Esophagus squamous epithelium (tissue), 5 donors: ENCODE data around the gene ITIH5. TPM values are rescaled to one million over a fixed set of nuclear protein-coding genes. Genes with fewer than 3 reads are reported as not detected.

ENCODE experiments used
- DNase-seq: peaks from one replicate; lab custom pipeline; 2025; lab: John Stamatoyannopoulos, UW
- H3K27ac ChIP-seq, 4 donors: fragments of 200-600 bp; sonication (generic); one replicate each; pipeline ENCODE4 v1.5.1; 2016 to 2019; ENCODE audit warnings: mild to moderate bottlenecking in 1 of 4
- H3K27me3 ChIP-seq, 4 donors: fragments of 200-600 bp; sonication (generic); 1 replicate in 3 of 4; 2 replicates in 1 of 4; pipeline versions ENCODE4 v1.5.1 to v1.6.0; 2017 to 2021; ENCODE audit warnings: antibody characterized with exemption in 1 of 4
- H3K36me3 ChIP-seq, 3 donors: fragments of 200-600 bp; sonication (generic); one replicate each; pipeline ENCODE4 v1.5.1; 2016 to 2019
- H3K4me1 ChIP-seq, 3 donors: fragments of 200-600 bp; sonication (generic); one replicate each; pipeline ENCODE4 v1.5.1; 2017 to 2019
- H3K4me3 ChIP-seq, 4 donors: fragments of 200-600 bp; sonication (generic); 1 replicate in 3 of 4; 2 replicates in 1 of 4; pipeline ENCODE4 v1.5.1; 2016 to 2019; ENCODE audit warnings: mild to moderate bottlenecking in 2 of 4, moderate library complexity in 1 of 4
- H3K9me3 ChIP-seq, 3 donors: fragments of 200-600 bp; sonication (generic); one replicate each; pipeline ENCODE4 v1.5.1; 2016 to 2019
- CTCF ChIP-seq, 6 experiments: fragments of 450-650 bp in 4 of 6; fragments of 200-600 bp in 2 of 6; sonication (generic) in 2 of 6; IDR thresholded peaks; one replicate each; pipeline ENCODE4 v1.5.1; 2016 to 2019; ENCODE audit warnings: antibody characterized with exemption in 6 of 6, mild to moderate bottlenecking in 4 of 6, moderate library complexity in 4 of 6
- POLR2A ChIP-seq, 4 donors: fragments of 450-650 bp; IDR thresholded peaks; one replicate each; pipeline ENCODE4 v1.6.1; 2017; ENCODE audit warnings: antibody characterized with exemption in 4 of 4, mild to moderate bottlenecking in 4 of 4, moderate library complexity in 3 of 4
- WGBS, 2 donors: methylation state at CpG; one replicate each; pipeline ENCODE4 v1.1.5; 2018; 5-methylcytosine and 5-hydroxymethylcytosine counted together
- intact Hi-C: fragments of 100-400 bp; cut with DNase I; formaldehyde crosslinking; loops from one replicate; pipeline ENCODE4 v1.15.0; 2022
- total RNA-seq, 4 donors: library from RNA; depleted of rRNA; stranded (reverse); fragments of >200 nt; gene quantifications; one replicate each; pipeline ENCODE4 v1.1.0, GENCODE V29; 2016
- donor health status: DM: yes; HTN: yes; CAD: no.

Gene ITIH5
- total RNA-seq, 4 donors from 2014 or later: 2.2 to 21.4 (median 3.3) TPM

- no peak for DNase-seq
- intact Hi-C loops: no loop called here
- H3K9me3 ChIP-seq: no peaks in the 10 kb centered on the region
- peaks cover 21 to 48% (median 25%) of the 10 kb centered on the region in 3 donors for H3K4me1 ChIP-seq
- H3K36me3 ChIP-seq: no peaks in the 10 kb centered on the region
- TF ChIP-seq POLR2A (IDR thresholded peaks at IDR 0.05) (no peak), CTCF (IDR thresholded peaks at IDR 0.05) (no peak)
- H3K4me3 ChIP-seq: no peak overlapping the region
- H3K27ac ChIP-seq: peak overlapping the region; percentile 13 to 78 (median 53)
- 43 to 55% methylated on average over 6 to 12 of the region's 14 CpGs for WGBS, 2 donors
- peaks cover 0 to 4% (median 0%) of the 10 kb centered on the region in 4 donors for H3K27me3 ChIP-seq
Observed at GRCh38 chr10:7563770-7564169, 103.0 kb downstream of the ITIH5 start.

GRCh38 chr10:7563368-7563767, 103.4 kb downstream of the ITIH5 start:
- Histone ChIP-seq H3K4me1 (peaks cover 21 to 48% (median 25%) of the 10 kb centered on the region in 3 donors), H3K36me3 (no peaks in the 10 kb centered on the region), H3K4me3 (no peak overlapping the region), H3K27ac (peak overlapping the region; percentile 13 to 78 (median 53)), H3K27me3 (peaks cover 0 to 4% (median 0%) of the 10 kb centered on the region in 4 donors), H3K9me3 (no peaks in the 10 kb centered on the region)
- intact Hi-C loops: no loop called here
- DNase-seq: no peak
- 20% methylated on average over 5 of the region's 7 CpGs; no CpG with 5 or more reads in 1 of the 2 donors for WGBS, 2 donors
- no peak for TF ChIP-seq POLR2A (IDR thresholded peaks at IDR 0.05)
- no peak for TF ChIP-seq CTCF (IDR thresholded peaks at IDR 0.05)

- Histone ChIP-seq H3K27me3 (peaks cover 0 to 4% (median 0%) of the 10 kb centered on the region in 4 donors), H3K4me1 (peaks cover 21 to 48% (median 25%) of the 10 kb centered on the region in 3 donors), H3K4me3 (no peak overlapping the region), H3K27ac (peak overlapping the region in 2 of 4 donors; percentile 57 to 71), H3K9me3 (no peaks in the 10 kb centered on the region), H3K36me3 (no peaks in the 10 kb centered on the region)
- WGBS, 2 donors: 56 to 59% methylated on average over 3 to 6 of the region's 6 CpGs
- DNase-seq: no peak
- TF ChIP-seq CTCF (IDR thresholded peaks at IDR 0.05): no peak
- no peak for TF ChIP-seq POLR2A (IDR thresholded peaks at IDR 0.05)
- intact Hi-C loops: no loop called here
Observed at GRCh38 chr10:7561985-7562384, 104.8 kb downstream of the ITIH5 start.

- peak overlapping the region in 1 of 4 donors; percentile 10 for H3K4me3 ChIP-seq
Observed at GRCh38 chr10:7561216-7561893, 105.4 kb downstream of the ITIH5 start.

More at GRCh38 chr10:7561216-7561893, 105.4 kb downstream of the ITIH5 start:
- TF ChIP-seq POLR2A (IDR thresholded peaks at IDR 0.05) (no peak), CTCF (IDR thresholded peaks at IDR 0.05) (no peak)
- intact Hi-C loops: no loop called here
- Histone ChIP-seq H3K27ac (peak overlapping the region; percentile 4 to 71 (median 64)), H3K9me3 (no peaks in the 10 kb centered on the region), H3K27me3 (peaks cover 0 to 4% (median 0%) of the 10 kb centered on the region in 4 donors), H3K4me1 (peaks cover 21 to 48% (median 25%) of the 10 kb centered on the region in 3 donors), H3K36me3 (no peaks in the 10 kb centered on the region)
- 26 to 31% methylated on average over 12 to 19 of the region's 19 CpGs for WGBS, 2 donors
- DNase-seq: no peak
